Cardiac fibroblast (primary cell): ENCODE data around the gene KIF4A.

Source experiments
- DNase-seq, 2 donors: peaks; one replicate each; pipeline versions ENCODE4 v3.0.0 to v3.0.0-alpha.2; 2010; ENCODE audit warnings: low read depth in 2 of 2
- H3K4me3 ChIP-seq, 2 donors: replicated peaks in 1 of 2; 1 replicate in 1 of 2; 2 replicates in 1 of 2; pipeline ENCODE4 v1.5.1; 2011; ENCODE audit warnings: low read depth in 2 of 2, low read length in 2 of 2, mild to moderate bottlenecking in 2 of 2, moderate library complexity in 1 of 2
- CTCF ChIP-seq: IDR thresholded peaks from one replicate; pipeline ENCODE4 v1.5.1; 2011; ENCODE audit warnings: low read depth, mild to moderate bottlenecking, low read length, inconsistent platforms

Gene KIF4A

GRCh38 chrX:70437921-70438665 lies 148.2 kb downstream of the KIF4A start:
- DNase-seq = peak in 1 of 2 donors; percentile 57
- TF ChIP-seq CTCF = no peak
- H3K4me3 ChIP-seq = no peak overlapping the region

DNA sequence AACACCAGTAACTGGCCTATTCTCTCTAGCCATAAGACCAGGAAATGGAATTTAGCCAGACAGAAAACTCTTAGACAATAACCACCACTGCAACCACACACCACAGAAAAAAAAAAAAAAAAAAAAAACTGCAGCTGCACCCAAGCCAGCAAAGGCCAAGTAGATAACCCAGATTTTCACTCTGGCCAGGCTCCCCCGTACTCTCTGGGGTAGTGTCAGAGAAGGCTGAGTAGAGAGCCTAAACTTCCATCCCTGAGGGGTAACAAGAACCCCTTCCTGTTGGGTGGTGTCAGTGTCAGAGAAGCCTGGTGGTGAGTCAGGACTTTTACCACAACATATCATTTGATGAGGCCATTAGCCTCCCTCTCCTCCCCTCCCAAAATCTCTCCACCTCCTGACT lies 149.1 kb downstream of the KIF4A start:
- DNase-seq = peak; percentile 13 to 53
- TF ChIP-seq CTCF = no peak
- no peak overlapping the region for H3K4me3 ChIP-seq

DNA sequence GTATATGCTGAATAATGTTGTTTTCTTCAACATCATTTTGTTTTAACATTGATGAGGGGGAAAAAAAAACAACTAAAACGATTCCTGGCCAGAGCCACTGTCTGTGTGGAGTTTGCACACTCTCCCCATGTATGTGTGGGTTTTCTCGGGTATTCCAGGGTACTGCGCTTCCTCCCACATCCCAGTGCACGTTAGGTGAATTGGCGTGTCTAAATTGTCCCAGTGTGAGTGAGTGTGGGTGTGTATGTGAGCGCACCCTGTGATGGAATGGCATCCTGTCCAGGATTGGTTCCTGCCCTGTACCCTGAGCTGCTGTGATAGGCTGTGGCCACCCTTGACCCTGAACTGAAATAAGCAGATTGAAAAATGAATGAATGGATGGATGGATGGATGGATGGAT lies 152.3 kb downstream of the KIF4A start:
- TF ChIP-seq CTCF = no peak
- DNase-seq = no peak
- H3K4me3 ChIP-seq = no peak overlapping the region

GRCh38 chrX:70444326-70444945 lies 154.5 kb downstream of the KIF4A start, which contains the start of gene DLG3:
DLG3 (plus strand) TSS chrX:70444835; CDS start chrX:70445202, 367 bp downstream.
- peak; percentile 46 to 48 for DNase-seq
- TF ChIP-seq CTCF = no peak
- H3K4me3 ChIP-seq = peak within 1 kb of the TSS in 1 of 2 donors; percentile 10

GRCh38 chrX:70444946-70445656 lies 155.2 kb downstream of the KIF4A start:
- peak overlapping the region in 1 of 2 donors; percentile 10 for H3K4me3 ChIP-seq
- DNase-seq = no peak
- no peak for TF ChIP-seq CTCF

DNA sequence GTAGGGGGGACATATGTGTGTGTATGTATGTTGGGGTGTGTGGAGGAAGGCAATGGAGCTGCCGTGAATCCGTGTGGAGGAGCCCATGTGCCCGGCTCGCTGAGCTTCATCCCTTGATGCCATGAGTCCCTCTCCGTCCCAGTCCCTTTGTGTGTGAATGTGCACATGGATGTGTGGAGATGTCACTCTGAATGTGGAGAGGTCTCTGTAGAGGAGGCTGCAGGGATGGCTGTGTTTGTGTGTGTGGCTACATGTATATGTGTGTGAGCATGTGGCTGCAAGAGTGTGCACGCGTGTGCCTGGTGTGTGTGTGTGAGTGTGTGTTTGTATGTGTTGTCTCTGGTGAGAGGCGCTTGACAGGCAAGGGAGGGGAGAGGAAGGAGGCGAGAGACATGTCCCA lies 156.0 kb downstream of the KIF4A start:
- no peak overlapping the region for H3K4me3 ChIP-seq
- DNase-seq = no peak
- no peak for TF ChIP-seq CTCF
